ENCODE results near the gene RNU6-9. TPM values are rescaled to one million over a fixed set of nuclear protein-coding genes. Genes with fewer than 3 reads are reported as not detected.
"Not testable (repeated sequence)": the region's sequence is repeated elsewhere in the genome, so short reads cannot be mapped to it uniquely, and the experiment has no call there.

RNU6-9 gene
- polyA plus RNA-seq (2013, experiment 1 of 2; ENCODE audit: insufficient read length): not detected
- not detected for polyA plus RNA-seq (2013, experiment 2 of 2; ENCODE audit: insufficient read length)

- peak; percentile 90 for DNase-seq
Measured at GRCh38 chr19:892894-893689, at the start of gene RNU6-9, which contains the start of gene MED16. RNU6-9 (plus strand) TSS chr19:893484. MED16 (minus strand) TSS chr19:893187; CDS start chr19:891131, 2,056 bp downstream.

GRCh38 chr19:843836-844545 is 49.3 kb upstream of the RNU6-9 start:
- DNase-seq: no peak

- no peak for DNase-seq
Measured at GRCh38 chr19:844546-844971, 48.7 kb upstream of the RNU6-9 start.

GRCh38 chr19:845707-846521 is 47.4 kb upstream of the RNU6-9 start:
- DNase-seq: no peak

GRCh38 chr19:848386-848921 is 44.8 kb upstream of the RNU6-9 start:
- DNase-seq: no peak

GRCh38 chr19:849195-849594 is 44.1 kb upstream of the RNU6-9 start:
- not testable (repeated sequence) for DNase-seq

GRCh38 chr19:850221-850978 is 42.9 kb upstream of the RNU6-9 start:
- DNase-seq: peak; percentile 77

- DNase-seq: no peak
Measured at GRCh38 chr19:850979-851335, 42.3 kb upstream of the RNU6-9 start.

- no peak for DNase-seq
Measured at GRCh38 chr19:852136-853013, 40.9 kb upstream of the RNU6-9 start, which contains the start of gene ELANE. ELANE (plus strand) TSS chr19:852303; CDS start chr19:852329, 26 bp downstream.

- no peak for DNase-seq
Measured at GRCh38 chr19:853014-853585, 40.2 kb upstream of the RNU6-9 start.

GRCh38 chr19:853614-854220 is 39.6 kb upstream of the RNU6-9 start:
- DNase-seq: not testable (repeated sequence)

- no peak for DNase-seq
Measured at GRCh38 chr19:854549-854948, 38.7 kb upstream of the RNU6-9 start.

- DNase-seq: no peak
Measured at GRCh38 chr19:855142-855541, 38.1 kb upstream of the RNU6-9 start.

- no peak for DNase-seq
Measured at GRCh38 chr19:855566-856120, 37.6 kb upstream of the RNU6-9 start.

GRCh38 chr19:858284-858683 is 35.0 kb upstream of the RNU6-9 start:
- DNase-seq: no peak

- no peak for DNase-seq
Measured at GRCh38 chr19:858868-859843, 34.1 kb upstream of the RNU6-9 start, which contains the start of gene CFD. CFD (plus strand) TSS chr19:859664; CDS start chr19:859690, 26 bp downstream.

GRCh38 chr19:861141-861755 is 32.0 kb upstream of the RNU6-9 start:
- no peak for DNase-seq

Data from fibroblast of skin of back (primary cell).